HG02759 (cell line): ENCODE data around the gene REEP3.
"Not testable (repeated sequence)": the region's sequence is repeated elsewhere in the genome, so short reads cannot be mapped to it uniquely, and the experiment has no call there.

Experiments
- ATAC-seq: cut with Tn5 transposase; IDR thresholded peaks from one replicate; pipeline ENCODE4 v1.9.1; 2021; ENCODE audit warnings: mild to moderate bottlenecking, moderate library complexity; ENCODE audit not compliant: unreplicated experiment

REEP3 gene

GRCh38 chr10:63547628-63548360 is 26.6 kb downstream of the REEP3 start:
- no peak for ATAC-seq

GRCh38 chr10:63548860-63549259 is 27.7 kb downstream of the REEP3 start:
- ATAC-seq: no peak

- ATAC-seq: no peak
These were observed 28.6 kb downstream of the REEP3 start for GRCh38 chr10:63549810-63550209.

GRCh38 chr10:63553031-63553430 is 31.8 kb downstream of the REEP3 start:
- no peak for ATAC-seq

- ATAC-seq: no peak
These were observed 32.3 kb downstream of the REEP3 start for GRCh38 chr10:63553473-63553872.

- peak; percentile 78 for ATAC-seq
These were observed 33.5 kb downstream of the REEP3 start for GRCh38 chr10:63554657-63555056.

GRCh38 chr10:63555330-63555729 is 34.1 kb downstream of the REEP3 start:
- ATAC-seq: no peak

GRCh38 chr10:63558132-63558784 is 37.1 kb downstream of the REEP3 start:
- no peak for ATAC-seq

- ATAC-seq: no peak
These were observed 40.1 kb downstream of the REEP3 start for GRCh38 chr10:63561341-63561740.

GRCh38 chr10:63562391-63562790 is 41.2 kb downstream of the REEP3 start:
- no peak for ATAC-seq

- no peak for ATAC-seq
These were observed 41.7 kb downstream of the REEP3 start for GRCh38 chr10:63562857-63563256.

- ATAC-seq: no peak
These were observed 42.4 kb downstream of the REEP3 start for GRCh38 chr10:63563623-63564022.

- not testable (repeated sequence) for ATAC-seq
These were observed 43.5 kb downstream of the REEP3 start for GRCh38 chr10:63564731-63565130.

- ATAC-seq: no peak
These were observed 52.0 kb downstream of the REEP3 start for GRCh38 chr10:63573068-63573697.

- no peak for ATAC-seq
These were observed 52.8 kb downstream of the REEP3 start for GRCh38 chr10:63574011-63574410.

GRCh38 chr10:63576501-63576900 is 55.3 kb downstream of the REEP3 start:
- no peak for ATAC-seq

- ATAC-seq: no peak
These were observed 57.3 kb downstream of the REEP3 start for GRCh38 chr10:63578501-63578900.

GRCh38 chr10:63579371-63580014 is 58.3 kb downstream of the REEP3 start:
- ATAC-seq: no peak

GRCh38 chr10:63582690-63583089 is 61.5 kb downstream of the REEP3 start:
- ATAC-seq: no peak

- ATAC-seq: no peak
These were observed 62.2 kb downstream of the REEP3 start for GRCh38 chr10:63583397-63583796.

- ATAC-seq: no peak
These were observed 62.9 kb downstream of the REEP3 start for GRCh38 chr10:63583909-63584724.
